ENCODE data around the gene SRGN.

The SRGN gene

DNA sequence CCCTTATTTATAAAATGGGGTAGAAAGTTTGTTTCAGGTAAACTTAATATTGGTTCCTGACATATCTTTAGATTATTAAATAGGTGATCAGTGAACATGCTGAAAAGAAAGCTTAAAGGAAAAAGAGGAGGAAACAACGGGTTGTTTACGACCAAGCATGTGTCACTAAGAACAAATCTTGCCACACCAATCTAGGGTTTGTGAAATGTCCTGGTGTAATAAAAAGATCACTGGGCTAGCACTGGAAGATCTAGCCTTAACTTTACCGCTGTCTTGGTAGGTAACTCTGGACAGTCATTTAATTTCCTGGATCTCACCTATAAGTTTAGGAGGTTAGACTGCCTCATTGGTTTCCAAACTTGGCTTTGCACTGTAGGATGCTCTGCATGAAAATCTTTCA, 55.1 kb downstream of the SRGN start:
- DNase-seq = no peak

DNA sequence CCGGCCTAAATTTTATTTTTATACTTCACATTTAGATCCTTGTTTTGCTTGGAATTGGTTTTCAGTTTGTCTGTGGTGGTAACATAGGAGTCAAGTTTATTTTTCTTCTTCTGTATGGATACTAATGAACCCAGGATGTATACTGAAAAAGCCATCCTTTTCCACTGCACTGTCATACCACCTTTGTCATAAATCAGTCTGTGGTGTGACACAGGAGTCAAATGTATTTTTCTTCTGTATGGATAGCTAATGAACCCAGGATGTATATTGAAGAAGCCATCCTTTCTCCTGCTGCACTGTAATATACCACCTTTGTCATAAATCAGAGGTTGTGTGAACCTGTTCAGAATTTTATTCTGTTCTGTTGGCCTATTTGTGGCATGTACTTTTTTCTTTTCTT, 57.4 kb downstream of the SRGN start:
- no peak for DNase-seq

DNA sequence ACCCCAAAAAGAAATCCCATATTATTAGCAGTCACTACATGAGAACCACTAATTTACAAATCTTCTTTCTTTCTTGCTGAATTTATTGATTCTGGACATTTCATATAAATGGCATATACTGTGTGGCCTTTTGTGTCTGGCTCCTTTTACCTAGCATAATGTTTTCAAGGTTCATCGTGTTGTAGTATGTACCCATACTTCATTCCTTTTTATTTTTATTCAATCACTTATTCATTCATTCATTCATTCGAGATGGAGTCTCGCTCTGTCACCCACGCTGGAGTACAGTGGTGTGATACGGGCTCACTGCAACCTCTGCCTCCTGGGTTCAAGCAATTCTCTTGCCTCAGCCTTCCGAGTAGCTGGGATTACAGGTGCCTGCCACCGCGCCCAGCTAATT, 58.0 kb downstream of the SRGN start:
- DNase-seq = no peak

DNA sequence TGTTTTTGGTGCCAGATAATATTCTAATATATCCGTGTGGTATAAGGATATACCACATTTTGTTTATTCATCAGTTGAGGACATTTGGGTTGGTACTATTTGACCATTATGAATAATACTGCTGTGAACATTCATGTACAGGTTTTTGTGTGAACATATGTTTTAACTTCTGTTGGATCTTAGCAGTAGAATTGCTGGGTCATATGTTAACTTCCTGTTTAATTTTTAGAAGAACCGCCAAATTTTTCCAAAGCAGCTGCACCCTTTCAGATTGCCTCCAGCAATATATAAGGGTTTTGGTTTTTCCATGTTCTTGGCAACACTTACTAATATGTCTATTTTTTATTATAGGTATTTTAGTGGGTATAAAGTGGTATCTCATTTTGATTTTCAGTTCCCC, 58.9 kb downstream of the SRGN start:
- DNase-seq = peak; percentile 28

DNA sequence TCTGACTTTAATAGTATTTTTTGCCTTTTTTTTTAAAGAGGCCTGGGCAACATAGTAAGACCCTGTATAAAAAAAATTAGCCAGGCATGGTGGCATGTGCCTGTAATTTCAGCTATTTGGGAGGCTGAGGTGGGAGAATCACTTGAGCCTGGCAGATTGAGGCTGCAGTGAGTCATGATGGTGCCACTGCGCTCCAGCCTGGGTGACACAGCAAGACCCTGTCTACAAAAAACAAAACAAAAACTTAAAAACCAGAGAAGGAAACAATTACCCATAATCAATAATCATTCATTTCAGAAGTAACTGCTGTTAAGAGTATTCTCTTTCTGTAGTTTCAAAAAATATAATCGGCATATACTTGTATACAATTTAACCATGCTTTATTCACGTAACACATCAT, 64.1 kb downstream of the SRGN start:
- no peak for DNase-seq

DNA sequence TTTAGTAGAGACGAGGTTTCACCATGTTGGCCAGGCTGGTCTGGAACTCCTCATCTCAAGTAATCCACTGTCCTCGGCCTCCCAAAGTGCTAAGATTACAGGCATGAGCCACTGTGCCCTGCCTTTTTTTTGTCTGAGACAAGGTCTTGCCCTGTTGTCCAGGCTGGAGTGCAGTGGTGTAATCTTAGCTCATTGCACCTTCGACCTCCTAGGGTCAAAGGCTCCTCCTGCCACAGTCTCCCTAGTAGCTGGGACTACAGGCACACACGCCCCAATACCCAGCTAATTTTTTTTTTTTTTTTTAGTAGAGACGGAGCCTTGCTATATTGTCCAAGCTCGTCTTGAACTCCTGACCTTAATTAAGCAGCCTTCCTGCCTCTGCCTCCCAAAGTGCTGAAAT, 65.3 kb downstream of the SRGN start:
- DNase-seq = no peak

Measured in hematopoietic multipotent progenitor cell treated with erythropoietin and hydrocortisone succinate and interleukin-3 and kit ligand, for 8 days (in vitro differentiated cells).